ENCODE results near the gene OR13C3. TPM values are rescaled to one million over a fixed set of nuclear protein-coding genes. Genes with fewer than 3 reads are reported as not detected.

The OR13C3 gene
- total RNA-seq, 1 experiment from 2014 or later, result not detected

DNA sequence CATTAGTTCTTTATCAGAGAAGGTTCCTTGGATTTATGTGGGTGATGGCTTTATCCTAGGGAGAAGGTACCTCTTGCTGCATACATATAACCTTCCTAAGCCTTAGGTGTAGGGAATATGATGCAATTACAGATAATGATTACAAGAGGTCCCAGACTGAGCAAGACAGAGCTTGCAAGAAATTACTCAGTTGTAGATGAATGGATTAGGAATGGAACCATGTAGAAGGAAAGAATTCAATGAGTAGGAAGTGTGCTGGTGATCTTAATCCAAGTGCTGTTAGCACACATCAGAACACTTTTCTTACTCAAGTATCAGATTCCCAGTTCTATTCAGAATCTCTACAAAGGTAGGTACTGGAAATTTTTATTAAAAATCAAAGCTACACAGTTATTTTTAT is 30.1 kb downstream of the OR13C3 start:
- intact Hi-C loops (cut with micrococcal nuclease), result no loop called here
- Histone ChIP-seq H3K4me1 (ENCODE audit: insufficient read depth, low read length) (no peaks in the 10 kb centered on the region), H3K36me3 (ENCODE audit: low read depth, low read length) (no peaks in the 10 kb centered on the region), H3K79me2 (ENCODE audit: low read length) (no peaks in the 10 kb centered on the region), H3F3A (ENCODE audit: low read length, unreplicated experiment) (no peaks in the 10 kb centered on the region), H3K4me3 (ENCODE audit: low read length) (no peak overlapping the region), H4K20me1 (ENCODE audit: low read length) (no peaks in the 10 kb centered on the region), H3K27me3 (ENCODE audit: low read length) (no peaks in the 10 kb centered on the region), H3K4me2 (ENCODE audit: low read length) (no peak overlapping the region), H3K9me2 (replicated peaks; ENCODE audit: low read length) (no peaks in the 10 kb centered on the region), H3K9ac (ENCODE audit: low read length) (no peak overlapping the region), H2AFZ (ENCODE audit: low read length) (no peak overlapping the region), H3K9me3 (ENCODE audit: low read length) (no peaks in the 10 kb centered on the region), H3K27ac (ENCODE audit: low read length) (no peak overlapping the region)
- ChIA-PET CTCF (no interaction called here), POLR2A (ENCODE audit: unreplicated experiment) (no interaction called here)
- TF ChIP-seq, protein P1, sequence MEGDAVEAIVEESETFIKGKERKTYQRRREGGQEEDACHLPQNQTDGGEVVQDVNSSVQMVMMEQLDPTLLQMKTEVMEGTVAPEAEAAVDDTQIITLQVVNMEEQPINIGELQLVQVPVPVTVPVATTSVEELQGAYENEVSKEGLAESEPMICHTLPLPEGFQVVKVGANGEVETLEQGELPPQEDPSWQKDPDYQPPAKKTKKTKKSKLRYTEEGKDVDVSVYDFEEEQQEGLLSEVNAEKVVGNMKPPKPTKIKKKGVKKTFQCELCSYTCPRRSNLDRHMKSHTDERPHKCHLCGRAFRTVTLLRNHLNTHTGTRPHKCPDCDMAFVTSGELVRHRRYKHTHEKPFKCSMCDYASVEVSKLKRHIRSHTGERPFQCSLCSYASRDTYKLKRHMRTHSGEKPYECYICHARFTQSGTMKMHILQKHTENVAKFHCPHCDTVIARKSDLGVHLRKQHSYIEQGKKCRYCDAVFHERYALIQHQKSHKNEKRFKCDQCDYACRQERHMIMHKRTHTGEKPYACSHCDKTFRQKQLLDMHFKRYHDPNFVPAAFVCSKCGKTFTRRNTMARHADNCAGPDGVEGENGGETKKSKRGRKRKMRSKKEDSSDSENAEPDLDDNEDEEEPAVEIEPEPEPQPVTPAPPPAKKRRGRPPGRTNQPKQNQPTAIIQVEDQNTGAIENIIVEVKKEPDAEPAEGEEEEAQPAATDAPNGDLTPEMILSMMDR (conservative IDR thresholded peaks at IDR 0.05; ENCODE audit: low read depth, low read length), result no peak
- TF ChIP-seq EZH2phosphoT487 (IDR thresholded peaks at IDR 0.05; ENCODE audit: borderline replicate concordance, low read length), result no peak
- no peak for TF ChIP-seq EZH2 (IDR thresholded peaks at IDR 0.05; ENCODE audit: low read length, unreplicated experiment)
- DNase-seq (no peak), ATAC-seq (no peak)
- no TSS peak for BruUV-seq (replicated peaks)

GRCh38 chr9:104503963-104504362 is 32.7 kb downstream of the OR13C3 start, which contains the start of gene OR13F1:
TSS of gene OR13F1 (plus strand) at chr9:104504263. CDS start at chr9:104504263, 0 bp downstream.
- H2AFZ ChIP-seq (ENCODE audit: low read length), result no peak within 1 kb of the TSS
- DNase-seq, result no peak
- no peaks in the 10 kb centered on the region for H3F3A ChIP-seq (ENCODE audit: low read length, unreplicated experiment)
- H3K36me3 ChIP-seq (ENCODE audit: low read depth, low read length), result no peaks in the 10 kb centered on the region
- no peaks in the 10 kb centered on the region for H3K9me2 ChIP-seq (replicated peaks; ENCODE audit: low read length)
- ChIA-PET POLR2A (ENCODE audit: unreplicated experiment) (no interaction called here), CTCF (no interaction called here)
- H3K9me3 ChIP-seq (ENCODE audit: low read length), result no peaks in the 10 kb centered on the region
- no TSS peak for BruUV-seq (replicated peaks)
- no peaks in the 10 kb centered on the region for H3K79me2 ChIP-seq (ENCODE audit: low read length)
- no peak within 1 kb of the TSS for H3K9ac ChIP-seq (ENCODE audit: low read length)
- H4K20me1 ChIP-seq (ENCODE audit: low read length), result no peaks in the 10 kb centered on the region
- H3K27ac ChIP-seq (ENCODE audit: low read length), result no peak within 1 kb of the TSS
- no peaks in the 10 kb centered on the region for H3K27me3 ChIP-seq (ENCODE audit: low read length)
- ATAC-seq, result no peak
- TF ChIP-seq, protein P1 (conservative IDR thresholded peaks at IDR 0.05; ENCODE audit: low read depth, low read length), result no peak
- no peak for TF ChIP-seq EZH2phosphoT487 (IDR thresholded peaks at IDR 0.05; ENCODE audit: borderline replicate concordance, low read length)
- no peak for TF ChIP-seq EZH2 (IDR thresholded peaks at IDR 0.05; ENCODE audit: low read length, unreplicated experiment)
- no peaks in the 10 kb centered on the region for H3K4me1 ChIP-seq (ENCODE audit: insufficient read depth, low read length)
- no peak within 1 kb of the TSS for H3K4me2 ChIP-seq (ENCODE audit: low read length)
- intact Hi-C loops (cut with micrococcal nuclease), result no loop called here
- H3K4me3 ChIP-seq (ENCODE audit: low read length), result no peak within 1 kb of the TSS

- ChIA-PET POLR2A (ENCODE audit: unreplicated experiment) (no interaction called here), CTCF (no interaction called here)
- Histone ChIP-seq H3K79me2 (ENCODE audit: low read length) (no peaks in the 10 kb centered on the region), H3F3A (ENCODE audit: low read length, unreplicated experiment) (no peaks in the 10 kb centered on the region), H3K27me3 (ENCODE audit: low read length) (no peaks in the 10 kb centered on the region), H3K27ac (ENCODE audit: low read length) (no peak overlapping the region), H3K4me1 (ENCODE audit: insufficient read depth, low read length) (no peaks in the 10 kb centered on the region), H3K9me3 (ENCODE audit: low read length) (no peaks in the 10 kb centered on the region), H3K36me3 (ENCODE audit: low read depth, low read length) (no peaks in the 10 kb centered on the region), H3K4me2 (ENCODE audit: low read length) (no peak overlapping the region), H4K20me1 (ENCODE audit: low read length) (no peaks in the 10 kb centered on the region), H3K4me3 (ENCODE audit: low read length) (no peak overlapping the region), H3K9me2 (replicated peaks; ENCODE audit: low read length) (no peaks in the 10 kb centered on the region), H3K9ac (ENCODE audit: low read length) (no peak overlapping the region), H2AFZ (ENCODE audit: low read length) (no peak overlapping the region)
- BruUV-seq (replicated peaks), result no TSS peak
- intact Hi-C loops (cut with micrococcal nuclease), result no loop called here
- no peak for ATAC-seq
- TF ChIP-seq, protein P1 (conservative IDR thresholded peaks at IDR 0.05; ENCODE audit: low read depth, low read length), result no peak
- TF ChIP-seq EZH2 (IDR thresholded peaks at IDR 0.05; ENCODE audit: low read length, unreplicated experiment) (no peak), EZH2phosphoT487 (IDR thresholded peaks at IDR 0.05; ENCODE audit: borderline replicate concordance, low read length) (no peak)
- DNase-seq, result no peak
These were observed 33.2 kb downstream of the OR13C3 start for GRCh38 chr9:104503440-104503839.
